GM23338 (cell line): Measurements from ENCODE around the gene FTH1. TPM values are rescaled to one million over a fixed set of nuclear protein-coding genes. Genes with fewer than 3 reads are reported as not detected.

Source experiments
- ATAC-seq: fragments of 200-7000 bp; cut with Tn5 transposase; 3 replicates; pipeline ENCODE4 v1.9.1; 2020
- DNase-seq: peaks from one replicate; pipeline ENCODE4 v3.0.0-alpha.2; 2015; ENCODE audit warnings: low spot score
- H2AFZ ChIP-seq: fragments of 200-600 bp; sonication (generic); 2 replicates; pipeline ENCODE4 v1.8.0; 2016; ENCODE audit warnings: antibody characterized with exemption, mild to moderate bottlenecking, moderate library complexity
- H3F3A ChIP-seq: fragments of 200-600 bp; sonication (generic); replicated peaks from 2 replicates; pipeline ENCODE4 v1.8.0; 2017; ENCODE audit warnings: antibody characterized with exemption, mixed run types, low read depth
- H3K27ac ChIP-seq: fragments of 200-600 bp; sonication (generic); 2 replicates; pipeline ENCODE4 v1.6.1; 2016; ENCODE audit warnings: low read depth
- H3K27me3 ChIP-seq: fragments of 200-600 bp; sonication (generic); 2 replicates; pipeline ENCODE4 v1.8.0; 2016; ENCODE audit warnings: mild to moderate bottlenecking, mixed run types, moderate library complexity; ENCODE audit not compliant: insufficient read depth
- H3K36me3 ChIP-seq: fragments of 200-600 bp; sonication (generic); 2 replicates; pipeline ENCODE4 v1.8.0; 2016; ENCODE audit warnings: mild to moderate bottlenecking; ENCODE audit not compliant: insufficient read depth
- H3K4me1 ChIP-seq: fragments of 200-600 bp; sonication (generic); 2 replicates; pipeline ENCODE4 v1.8.0; 2016; ENCODE audit warnings: mild to moderate bottlenecking, moderate library complexity; ENCODE audit not compliant: insufficient read depth
- H3K4me2 ChIP-seq: fragments of 200-600 bp; sonication (generic); 2 replicates; pipeline ENCODE4 v1.7.1; 2017; ENCODE audit warnings: mixed run types
- H3K4me3 ChIP-seq: fragments of 200-600 bp; sonication (generic); 2 replicates; pipeline ENCODE4 v1.6.1; 2016; ENCODE audit warnings: mixed run types
- H3K79me2 ChIP-seq: fragments of 200-600 bp; sonication (generic); replicated peaks from 2 replicates; pipeline ENCODE4 v1.8.0; 2017; ENCODE audit warnings: mild to moderate bottlenecking; ENCODE audit not compliant: insufficient read depth
- H3K9me2 ChIP-seq: fragments of 200-600 bp; sonication (generic); 2 replicates; pipeline ENCODE4 v1.8.0; 2017; ENCODE audit not compliant: insufficient read depth
- H4K20me1 ChIP-seq: fragments of 200-600 bp; sonication (generic); replicated peaks from 2 replicates; pipeline ENCODE4 v1.8.0; 2017; ENCODE audit warnings: mild to moderate bottlenecking; ENCODE audit not compliant: insufficient read depth
- H3K27ac Mint-ChIP-seq: 2 replicates; pipeline ENCODE4 v1.8.0; 2020; ENCODE audit warnings: inconsistent platforms, mild to moderate bottlenecking, moderate library complexity, mixed read lengths
- H3K27me3 Mint-ChIP-seq: 3 replicates; pipeline ENCODE4 v1.8.0; 2022; ENCODE audit warnings: low read depth, mild to moderate bottlenecking, moderate library complexity, mixed read lengths, inconsistent platforms; ENCODE audit not compliant: insufficient read depth, poor library complexity
- H3K36me3 Mint-ChIP-seq: 3 replicates; pipeline ENCODE4 v1.8.0; 2021; ENCODE audit warnings: low read depth, mild to moderate bottlenecking, inconsistent platforms, moderate library complexity, mixed read lengths
- H3K4me1 Mint-ChIP-seq: 3 replicates; pipeline ENCODE4 v1.8.0; 2020; ENCODE audit warnings: mild to moderate bottlenecking, inconsistent platforms, mixed read lengths
- H3K4me3 Mint-ChIP-seq: 3 replicates; pipeline ENCODE4 v1.8.0; 2021; ENCODE audit warnings: moderate library complexity, mild to moderate bottlenecking, inconsistent platforms, mixed read lengths
- H3K9me3 Mint-ChIP-seq: 3 replicates; pipeline ENCODE4 v1.8.0; 2020; ENCODE audit warnings: moderate library complexity, mild to moderate bottlenecking, inconsistent platforms, mixed read lengths
- CREB1 ChIP-seq: fragments of 250-450 bp; sonication (Bioruptor Pico); IDR thresholded peaks from 2 replicates; pipeline ENCODE4 v1.5.0; 2020; ENCODE audit warnings: low read depth, mild to moderate bottlenecking, moderate library complexity
- EZH2 ChIP-seq: fragments of 200-600 bp; sonication (generic); IDR thresholded peaks from one replicate; pipeline ENCODE4 v1.8.0; 2017; ENCODE audit warnings: antibody characterized with exemption, mild to moderate bottlenecking, low read depth; ENCODE audit not compliant: unreplicated experiment
- EZH2phosphoT487 ChIP-seq: fragments of 200-600 bp; sonication (generic); IDR thresholded peaks from one replicate; pipeline ENCODE4 v1.8.1; 2018; ENCODE audit warnings: antibody characterized with exemption; ENCODE audit not compliant: unreplicated experiment
- JUNB ChIP-seq: IDR thresholded peaks from one replicate; pipeline ENCODE4 v1.6.1; 2016; ENCODE audit warnings: antibody characterized with exemption; ENCODE audit not compliant: unreplicated experiment
- NANOG ChIP-seq: IDR thresholded peaks from 2 replicates; pipeline ENCODE4 v1.6.1; 2016; ENCODE audit warnings: antibody characterized with exemption, borderline replicate concordance
- POLR2AphosphoS5 ChIP-seq: IDR thresholded peaks from 2 replicates; pipeline ENCODE4 v1.6.1; 2016; ENCODE audit warnings: antibody characterized with exemption, low read depth
- STAT1 ChIP-seq: IDR thresholded peaks from one replicate; pipeline ENCODE4 v1.6.1; 2016; ENCODE audit warnings: antibody characterized with exemption; ENCODE audit not compliant: unreplicated experiment
- ZNF114 ChIP-seq: fragments of 250-450 bp; sonication (Bioruptor Pico); IDR thresholded peaks from 2 replicates; pipeline ENCODE4 v1.5.0; 2020; ENCODE audit warnings: mild to moderate bottlenecking, moderate library complexity
- ZNF331 ChIP-seq: fragments of 250-450 bp; sonication (Bioruptor Pico); IDR thresholded peaks from 2 replicates; pipeline ENCODE4 v1.5.0; 2020; ENCODE audit warnings: low read depth, mild to moderate bottlenecking, moderate library complexity
- polyA plus RNA-seq: library from polyadenylated mRNA; unstranded; fragments of >200 nt; fragmentation: Nextera tagmentation; extraction: Ambion mirVana; gene quantifications from 2 replicates; pipeline ENCODE4 v1.2.1, GENCODE V29; 2016
- total RNA-seq: library from RNA; depleted of rRNA; stranded (reverse); fragments of >200 nt; shearing (Covaris generic); gene quantifications from 2 replicates; pipeline ENCODE4 v1.2.3, GENCODE V29; 2014
- TF ChIP-seq, protein P1 (sequence below), 2 experiments: fragments of 200-600 bp in 1 of 2; sonication (generic) in 1 of 2; conservative IDR thresholded peaks; 2 replicates each; pipeline versions ENCODE4 v1.5.1 to v1.6.1; 2016 to 2017; ENCODE audit warnings: antibody characterized with exemption in 2 of 2, low read depth in 2 of 2, mild to moderate bottlenecking in 2 of 2, moderate library complexity in 1 of 2
- TF ChIP-seq, protein P2 (sequence below): fragments of 250-450 bp; sonication (Bioruptor Pico); IDR thresholded peaks from 2 replicates; pipeline ENCODE4 v1.5.0; 2020; ENCODE audit warnings: mild to moderate bottlenecking, moderate library complexity
- TF ChIP-seq, protein P3 (sequence below): IDR thresholded peaks from one replicate; pipeline ENCODE4 v1.6.1; 2018; ENCODE audit warnings: antibody characterized with exemption; ENCODE audit not compliant: unreplicated experiment
- TF ChIP-seq, protein P4 (sequence below): IDR thresholded peaks from 2 replicates; pipeline ENCODE4 v1.6.1; 2016; ENCODE audit warnings: antibody characterized with exemption

FTH1 gene
- total and polyA plus RNA-seq, 2 experiments from 2014 or later = 718 to 2,750 TPM

DNA sequence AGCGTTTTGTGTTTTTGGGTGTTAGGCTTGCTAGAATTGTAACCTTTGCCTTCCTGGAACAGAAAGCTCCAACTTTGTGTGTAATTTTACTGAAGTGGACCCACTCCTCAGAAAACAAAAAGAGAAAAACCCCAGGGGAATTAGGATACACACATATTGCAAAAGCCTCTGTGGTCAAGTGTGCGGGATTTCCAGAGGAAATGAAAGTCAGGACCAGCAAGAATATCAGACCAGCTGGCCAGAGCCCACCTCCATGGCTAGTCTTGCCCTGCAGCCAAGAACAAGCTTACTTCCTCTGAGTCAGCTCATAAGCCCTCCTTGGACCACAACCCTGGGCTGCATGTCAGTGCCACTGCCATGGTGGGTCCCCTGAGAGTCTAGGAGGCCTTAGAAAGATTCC, 37.0 kb upstream of the FTH1 start:
- Histone ChIP-seq H3K4me2 (no peak overlapping the region), H3K9me2 (no peaks in the 10 kb centered on the region), H3K79me2 (no peaks in the 10 kb centered on the region), H4K20me1 (no peaks in the 10 kb centered on the region), H2AFZ (peak overlapping the region; percentile 66; the same call in 1 of the 2 replicates), H3K4me1 (no peaks in the 10 kb centered on the region), H3K4me3 (no peak overlapping the region), H3K27me3 (no peaks in the 10 kb centered on the region), H3K27ac (no peak overlapping the region), H3K36me3 (0 out of 2 replicates have a peak, but pooled peaks cover 2% of the 10 kb centered on the region), H3F3A (no peaks in the 10 kb centered on the region)
- Mint-ChIP-seq H3K27me3 (peaks cover 3% of the 10 kb centered on the region), H3K9me3 (peaks cover 19% of the 10 kb centered on the region), H3K4me3 (no peak overlapping the region), H3K36me3 (peaks cover 9% of the 10 kb centered on the region), H3K4me1 (peaks cover 11% of the 10 kb centered on the region; the same call in 2 of the 3 replicates), H3K27ac (no peak overlapping the region)
- no peak for DNase-seq
- TF ChIP-seq, protein P1, sequence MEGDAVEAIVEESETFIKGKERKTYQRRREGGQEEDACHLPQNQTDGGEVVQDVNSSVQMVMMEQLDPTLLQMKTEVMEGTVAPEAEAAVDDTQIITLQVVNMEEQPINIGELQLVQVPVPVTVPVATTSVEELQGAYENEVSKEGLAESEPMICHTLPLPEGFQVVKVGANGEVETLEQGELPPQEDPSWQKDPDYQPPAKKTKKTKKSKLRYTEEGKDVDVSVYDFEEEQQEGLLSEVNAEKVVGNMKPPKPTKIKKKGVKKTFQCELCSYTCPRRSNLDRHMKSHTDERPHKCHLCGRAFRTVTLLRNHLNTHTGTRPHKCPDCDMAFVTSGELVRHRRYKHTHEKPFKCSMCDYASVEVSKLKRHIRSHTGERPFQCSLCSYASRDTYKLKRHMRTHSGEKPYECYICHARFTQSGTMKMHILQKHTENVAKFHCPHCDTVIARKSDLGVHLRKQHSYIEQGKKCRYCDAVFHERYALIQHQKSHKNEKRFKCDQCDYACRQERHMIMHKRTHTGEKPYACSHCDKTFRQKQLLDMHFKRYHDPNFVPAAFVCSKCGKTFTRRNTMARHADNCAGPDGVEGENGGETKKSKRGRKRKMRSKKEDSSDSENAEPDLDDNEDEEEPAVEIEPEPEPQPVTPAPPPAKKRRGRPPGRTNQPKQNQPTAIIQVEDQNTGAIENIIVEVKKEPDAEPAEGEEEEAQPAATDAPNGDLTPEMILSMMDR (conservative IDR thresholded peaks at IDR 0.05; ENCODE audit: low read depth in 2 of 2) = no peak
- TF ChIP-seq JUNB (no peak), POLR2AphosphoS5 (no peak), EZH2phosphoT487 (no peak), STAT1 (no peak), NANOG (no peak), ZNF114 (CRISPR knock-in tag) (no peak), CREB1 (CRISPR knock-in tag) (no peak), ZNF331 (no peak), EZH2 (no peak)
- TF ChIP-seq, protein P2, sequence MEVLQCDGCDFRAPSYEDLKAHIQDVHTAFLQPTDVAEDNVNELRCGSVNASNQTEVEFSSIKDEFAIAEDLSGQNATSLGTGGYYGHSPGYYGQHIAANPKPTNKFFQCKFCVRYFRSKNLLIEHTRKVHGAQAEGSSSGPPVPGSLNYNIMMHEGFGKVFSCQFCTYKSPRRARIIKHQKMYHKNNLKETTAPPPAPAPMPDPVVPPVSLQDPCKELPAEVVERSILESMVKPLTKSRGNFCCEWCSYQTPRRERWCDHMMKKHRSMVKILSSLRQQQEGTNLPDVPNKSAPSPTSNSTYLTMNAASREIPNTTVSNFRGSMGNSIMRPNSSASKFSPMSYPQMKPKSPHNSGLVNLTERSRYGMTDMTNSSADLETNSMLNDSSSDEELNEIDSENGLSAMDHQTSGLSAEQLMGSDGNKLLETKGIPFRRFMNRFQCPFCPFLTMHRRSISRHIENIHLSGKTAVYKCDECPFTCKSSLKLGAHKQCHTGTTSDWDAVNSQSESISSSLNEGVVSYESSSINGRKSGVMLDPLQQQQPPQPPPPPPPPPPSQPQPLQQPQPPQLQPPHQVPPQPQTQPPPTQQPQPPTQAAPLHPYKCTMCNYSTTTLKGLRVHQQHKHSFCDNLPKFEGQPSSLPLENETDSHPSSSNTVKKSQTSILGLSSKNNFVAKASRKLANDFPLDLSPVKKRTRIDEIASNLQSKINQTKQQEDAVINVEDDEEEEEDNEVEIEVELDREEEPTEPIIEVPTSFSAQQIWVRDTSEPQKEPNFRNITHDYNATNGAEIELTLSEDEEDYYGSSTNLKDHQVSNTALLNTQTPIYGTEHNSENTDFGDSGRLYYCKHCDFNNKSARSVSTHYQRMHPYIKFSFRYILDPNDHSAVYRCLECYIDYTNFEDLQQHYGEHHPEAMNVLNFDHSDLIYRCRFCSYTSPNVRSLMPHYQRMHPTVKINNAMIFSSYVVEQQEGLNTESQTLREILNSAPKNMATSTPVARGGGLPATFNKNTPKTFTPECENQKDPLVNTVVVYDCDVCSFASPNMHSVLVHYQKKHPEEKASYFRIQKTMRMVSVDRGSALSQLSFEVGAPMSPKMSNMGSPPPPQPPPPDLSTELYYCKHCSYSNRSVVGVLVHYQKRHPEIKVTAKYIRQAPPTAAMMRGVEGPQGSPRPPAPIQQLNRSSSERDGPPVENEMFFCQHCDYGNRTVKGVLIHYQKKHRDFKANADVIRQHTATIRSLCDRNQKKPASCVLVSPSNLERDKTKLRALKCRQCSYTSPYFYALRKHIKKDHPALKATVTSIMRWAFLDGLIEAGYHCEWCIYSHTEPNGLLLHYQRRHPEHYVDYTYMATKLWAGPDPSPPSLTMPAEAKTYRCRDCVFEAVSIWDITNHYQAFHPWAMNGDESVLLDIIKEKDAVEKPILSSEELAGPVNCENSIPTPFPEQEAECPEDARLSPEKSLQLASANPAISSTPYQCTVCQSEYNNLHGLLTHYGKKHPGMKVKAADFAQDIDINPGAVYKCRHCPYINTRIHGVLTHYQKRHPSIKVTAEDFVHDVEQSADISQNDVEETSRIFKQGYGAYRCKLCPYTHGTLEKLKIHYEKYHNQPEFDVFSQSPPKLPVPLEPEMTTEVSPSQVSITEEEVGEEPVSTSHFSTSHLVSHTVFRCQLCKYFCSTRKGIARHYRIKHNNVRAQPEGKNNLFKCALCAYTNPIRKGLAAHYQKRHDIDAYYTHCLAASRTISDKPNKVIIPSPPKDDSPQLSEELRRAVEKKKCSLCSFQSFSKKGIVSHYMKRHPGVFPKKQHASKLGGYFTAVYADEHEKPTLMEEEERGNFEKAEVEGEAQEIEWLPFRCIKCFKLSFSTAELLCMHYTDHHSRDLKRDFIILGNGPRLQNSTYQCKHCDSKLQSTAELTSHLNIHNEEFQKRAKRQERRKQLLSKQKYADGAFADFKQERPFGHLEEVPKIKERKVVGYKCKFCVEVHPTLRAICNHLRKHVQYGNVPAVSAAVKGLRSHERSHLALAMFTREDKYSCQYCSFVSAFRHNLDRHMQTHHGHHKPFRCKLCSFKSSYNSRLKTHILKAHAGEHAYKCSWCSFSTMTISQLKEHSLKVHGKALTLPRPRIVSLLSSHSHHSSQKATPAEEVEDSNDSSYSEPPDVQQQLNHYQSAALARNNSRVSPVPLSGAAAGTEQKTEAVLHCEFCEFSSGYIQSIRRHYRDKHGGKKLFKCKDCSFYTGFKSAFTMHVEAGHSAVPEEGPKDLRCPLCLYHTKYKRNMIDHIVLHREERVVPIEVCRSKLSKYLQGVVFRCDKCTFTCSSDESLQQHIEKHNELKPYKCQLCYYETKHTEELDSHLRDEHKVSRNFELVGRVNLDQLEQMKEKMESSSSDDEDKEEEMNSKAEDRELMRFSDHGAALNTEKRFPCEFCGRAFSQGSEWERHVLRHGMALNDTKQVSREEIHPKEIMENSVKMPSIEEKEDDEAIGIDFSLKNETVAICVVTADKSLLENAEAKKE = no peak
- TF ChIP-seq, protein P3, sequence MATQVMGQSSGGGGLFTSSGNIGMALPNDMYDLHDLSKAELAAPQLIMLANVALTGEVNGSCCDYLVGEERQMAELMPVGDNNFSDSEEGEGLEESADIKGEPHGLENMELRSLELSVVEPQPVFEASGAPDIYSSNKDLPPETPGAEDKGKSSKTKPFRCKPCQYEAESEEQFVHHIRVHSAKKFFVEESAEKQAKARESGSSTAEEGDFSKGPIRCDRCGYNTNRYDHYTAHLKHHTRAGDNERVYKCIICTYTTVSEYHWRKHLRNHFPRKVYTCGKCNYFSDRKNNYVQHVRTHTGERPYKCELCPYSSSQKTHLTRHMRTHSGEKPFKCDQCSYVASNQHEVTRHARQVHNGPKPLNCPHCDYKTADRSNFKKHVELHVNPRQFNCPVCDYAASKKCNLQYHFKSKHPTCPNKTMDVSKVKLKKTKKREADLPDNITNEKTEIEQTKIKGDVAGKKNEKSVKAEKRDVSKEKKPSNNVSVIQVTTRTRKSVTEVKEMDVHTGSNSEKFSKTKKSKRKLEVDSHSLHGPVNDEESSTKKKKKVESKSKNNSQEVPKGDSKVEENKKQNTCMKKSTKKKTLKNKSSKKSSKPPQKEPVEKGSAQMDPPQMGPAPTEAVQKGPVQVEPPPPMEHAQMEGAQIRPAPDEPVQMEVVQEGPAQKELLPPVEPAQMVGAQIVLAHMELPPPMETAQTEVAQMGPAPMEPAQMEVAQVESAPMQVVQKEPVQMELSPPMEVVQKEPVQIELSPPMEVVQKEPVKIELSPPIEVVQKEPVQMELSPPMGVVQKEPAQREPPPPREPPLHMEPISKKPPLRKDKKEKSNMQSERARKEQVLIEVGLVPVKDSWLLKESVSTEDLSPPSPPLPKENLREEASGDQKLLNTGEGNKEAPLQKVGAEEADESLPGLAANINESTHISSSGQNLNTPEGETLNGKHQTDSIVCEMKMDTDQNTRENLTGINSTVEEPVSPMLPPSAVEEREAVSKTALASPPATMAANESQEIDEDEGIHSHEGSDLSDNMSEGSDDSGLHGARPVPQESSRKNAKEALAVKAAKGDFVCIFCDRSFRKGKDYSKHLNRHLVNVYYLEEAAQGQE = no peak
- TF ChIP-seq, protein P4, sequence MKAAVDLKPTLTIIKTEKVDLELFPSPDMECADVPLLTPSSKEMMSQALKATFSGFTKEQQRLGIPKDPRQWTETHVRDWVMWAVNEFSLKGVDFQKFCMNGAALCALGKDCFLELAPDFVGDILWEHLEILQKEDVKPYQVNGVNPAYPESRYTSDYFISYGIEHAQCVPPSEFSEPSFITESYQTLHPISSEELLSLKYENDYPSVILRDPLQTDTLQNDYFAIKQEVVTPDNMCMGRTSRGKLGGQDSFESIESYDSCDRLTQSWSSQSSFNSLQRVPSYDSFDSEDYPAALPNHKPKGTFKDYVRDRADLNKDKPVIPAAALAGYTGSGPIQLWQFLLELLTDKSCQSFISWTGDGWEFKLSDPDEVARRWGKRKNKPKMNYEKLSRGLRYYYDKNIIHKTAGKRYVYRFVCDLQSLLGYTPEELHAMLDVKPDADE = no peak
- ATAC-seq = no peak
